GM21737 (cell line): ENCODE measurements around the gene CDS1.

ENCODE experiments used
- ATAC-seq: cut with Tn5 transposase; IDR thresholded peaks from one replicate; pipeline ENCODE4 v1.9.1; 2021; ENCODE audit warnings: mild to moderate bottlenecking, moderate library complexity; ENCODE audit not compliant: unreplicated experiment

The CDS1 gene

DNA sequence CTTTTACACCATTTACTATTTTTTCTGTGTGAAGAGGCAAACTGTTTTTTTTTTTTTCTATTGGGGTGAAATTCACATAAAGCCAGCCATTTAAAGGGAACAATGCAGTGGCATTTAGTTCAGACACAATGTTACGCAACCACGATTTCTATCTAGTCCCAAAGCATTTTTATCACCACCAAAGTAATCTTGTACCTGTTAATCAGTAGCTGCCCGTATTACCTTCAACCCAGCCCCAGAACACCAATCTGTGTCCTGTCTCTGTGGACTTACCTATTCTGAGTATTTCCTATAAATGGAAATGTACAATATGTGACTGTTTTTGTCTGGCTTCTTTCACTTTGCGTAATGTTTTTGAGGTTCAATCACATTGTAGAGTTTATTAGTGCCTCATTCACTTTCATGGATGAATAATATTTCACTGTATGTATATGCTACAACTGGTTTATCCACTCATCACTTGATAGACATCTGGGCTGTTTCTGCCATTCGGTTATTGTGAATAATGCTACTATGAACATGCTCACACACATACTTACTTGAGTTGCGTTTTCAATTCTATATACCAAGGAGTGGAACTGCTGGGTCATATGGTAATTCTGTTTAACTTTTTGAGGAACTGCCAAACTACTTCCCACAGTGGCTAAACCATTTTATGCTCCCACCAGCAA, 116.2 kb downstream of the CDS1 start:
- ATAC-seq, result no peak
